Measurements from ENCODE around the gene CTDSPL2. TPM values are rescaled to one million over a fixed set of nuclear protein-coding genes. Genes with fewer than 3 reads are reported as not detected.

The CTDSPL2 gene
- total RNA-seq, 1 experiment from 2014 or later = 38.2 TPM

GRCh38 chr15:44458429-44458828, 31.0 kb downstream of the CTDSPL2 start:
- TF ChIP-seq, protein P1, sequence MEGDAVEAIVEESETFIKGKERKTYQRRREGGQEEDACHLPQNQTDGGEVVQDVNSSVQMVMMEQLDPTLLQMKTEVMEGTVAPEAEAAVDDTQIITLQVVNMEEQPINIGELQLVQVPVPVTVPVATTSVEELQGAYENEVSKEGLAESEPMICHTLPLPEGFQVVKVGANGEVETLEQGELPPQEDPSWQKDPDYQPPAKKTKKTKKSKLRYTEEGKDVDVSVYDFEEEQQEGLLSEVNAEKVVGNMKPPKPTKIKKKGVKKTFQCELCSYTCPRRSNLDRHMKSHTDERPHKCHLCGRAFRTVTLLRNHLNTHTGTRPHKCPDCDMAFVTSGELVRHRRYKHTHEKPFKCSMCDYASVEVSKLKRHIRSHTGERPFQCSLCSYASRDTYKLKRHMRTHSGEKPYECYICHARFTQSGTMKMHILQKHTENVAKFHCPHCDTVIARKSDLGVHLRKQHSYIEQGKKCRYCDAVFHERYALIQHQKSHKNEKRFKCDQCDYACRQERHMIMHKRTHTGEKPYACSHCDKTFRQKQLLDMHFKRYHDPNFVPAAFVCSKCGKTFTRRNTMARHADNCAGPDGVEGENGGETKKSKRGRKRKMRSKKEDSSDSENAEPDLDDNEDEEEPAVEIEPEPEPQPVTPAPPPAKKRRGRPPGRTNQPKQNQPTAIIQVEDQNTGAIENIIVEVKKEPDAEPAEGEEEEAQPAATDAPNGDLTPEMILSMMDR (IDR thresholded peaks at IDR 0.05; ENCODE audit: unreplicated experiment) = no peak
- ChIA-PET POLR2A (interaction anchor here (1.7 kb wide), 1 partner anchor 10 kb away, joined by 3 read pairs; no protein-coding TSS in a partner anchor), CTCF (no interaction called here)
- intact Hi-C loops (cut with micrococcal nuclease) = no loop called here
- no peak for DNase-seq (ENCODE audit: unreplicated experiment)
- Mint-ChIP-seq H3K9me3 (ENCODE audit: unreplicated experiment) (no peaks in the 10 kb centered on the region), H3K27me3 (ENCODE audit: insufficient read depth, unreplicated experiment) (no peaks in the 10 kb centered on the region), H3K27ac (ENCODE audit: low read depth, unreplicated experiment) (no peak overlapping the region), H3K4me1 (ENCODE audit: insufficient read depth, unreplicated experiment) (peaks cover 8% of the 10 kb centered on the region), H3K36me3 (ENCODE audit: insufficient read depth, unreplicated experiment) (peaks cover 33% of the 10 kb centered on the region), H3K4me3 (ENCODE audit: unreplicated experiment) (no peak overlapping the region)
- no TSS peak for BruUV-seq (replicated peaks)

DNA sequence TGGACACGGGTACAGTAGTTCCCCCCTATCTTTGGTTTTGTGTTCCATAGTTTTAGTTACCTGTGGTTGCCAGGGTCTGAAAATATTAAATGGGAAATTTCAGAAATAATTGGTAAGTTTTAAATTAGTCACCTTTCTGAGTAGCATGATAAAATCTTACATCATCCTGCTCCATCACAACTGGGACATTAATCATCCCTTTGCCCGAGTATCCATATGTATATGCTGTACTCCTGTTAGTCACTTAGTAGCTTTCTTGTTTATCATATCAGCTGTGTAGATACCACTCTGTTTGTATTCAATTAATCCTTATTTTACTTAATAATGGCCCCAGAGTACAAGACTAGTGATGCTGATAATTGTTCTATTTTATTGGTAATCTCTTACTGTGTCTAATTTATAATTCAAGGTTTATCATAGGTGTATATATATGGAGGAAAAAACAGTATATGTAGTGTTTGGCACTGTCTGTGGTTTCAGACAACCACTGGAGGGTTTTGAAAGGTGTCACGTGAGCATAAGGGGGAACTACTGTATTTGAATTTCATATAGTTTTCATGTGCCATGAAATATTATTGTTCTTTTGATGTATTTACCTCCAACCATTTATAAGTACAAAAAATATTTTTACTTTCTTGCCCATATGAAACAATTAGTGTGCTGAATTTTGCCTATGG, 41.4 kb downstream of the CTDSPL2 start:
- ChIA-PET POLR2A (interaction anchor here (0.7 to 1.8 kb wide), 7 partner anchors 10 to 510 kb away, joined by 3 to 7 read pairs (median 5); partner anchors contain the start of gene GOLM2), CTCF (interaction anchor here (0.7 to 1.1 kb wide), 4 partner anchors 13 to 563 kb away, joined by 3 to 4 read pairs (median 3); no protein-coding TSS in a partner anchor)
- Mint-ChIP-seq H3K9me3 (ENCODE audit: unreplicated experiment) (peaks cover 8% of the 10 kb centered on the region), H3K27ac (ENCODE audit: low read depth, unreplicated experiment) (peak overlapping the region; percentile 35), H3K36me3 (ENCODE audit: insufficient read depth, unreplicated experiment) (peaks cover 22% of the 10 kb centered on the region), H3K4me3 (ENCODE audit: unreplicated experiment) (no peak overlapping the region), H3K27me3 (ENCODE audit: insufficient read depth, unreplicated experiment) (no peaks in the 10 kb centered on the region), H3K4me1 (ENCODE audit: insufficient read depth, unreplicated experiment) (peaks cover 9% of the 10 kb centered on the region)
- DNase-seq (ENCODE audit: unreplicated experiment) = peak; percentile 59
- intact Hi-C loops (cut with micrococcal nuclease) = no loop called here
- TF ChIP-seq, protein P1 (IDR thresholded peaks at IDR 0.05; ENCODE audit: unreplicated experiment) = no peak
- BruUV-seq (replicated peaks) = TSS peak; percentile 94

- ChIA-PET CTCF (interaction anchor here (0.6 to 0.7 kb wide), 3 partner anchors 27 to 432 kb away, joined by 3 read pairs; no protein-coding TSS in a partner anchor), POLR2A (interaction anchor here (0.7 to 2.5 kb wide), 2 partner anchors 45 to 183 kb away, joined by 3 to 10 read pairs; partner anchors contain the start of genes CTDSPL2 and GOLM2)
- Mint-ChIP-seq H3K9me3 (ENCODE audit: unreplicated experiment) (peaks cover 8% of the 10 kb centered on the region), H3K27me3 (ENCODE audit: insufficient read depth, unreplicated experiment) (no peaks in the 10 kb centered on the region), H3K4me1 (ENCODE audit: insufficient read depth, unreplicated experiment) (peaks cover 9% of the 10 kb centered on the region), H3K4me3 (ENCODE audit: unreplicated experiment) (no peak overlapping the region), H3K36me3 (ENCODE audit: insufficient read depth, unreplicated experiment) (peaks cover 22% of the 10 kb centered on the region), H3K27ac (ENCODE audit: low read depth, unreplicated experiment) (no peak overlapping the region)
- BruUV-seq (replicated peaks) = no TSS peak
- TF ChIP-seq, protein P1 (IDR thresholded peaks at IDR 0.05; ENCODE audit: unreplicated experiment) = no peak
- DNase-seq (ENCODE audit: unreplicated experiment) = no peak
- intact Hi-C loops (cut with micrococcal nuclease) = no loop called here
These were observed 44.5 kb downstream of the CTDSPL2 start for GRCh38 chr15:44471885-44472455.

DNA sequence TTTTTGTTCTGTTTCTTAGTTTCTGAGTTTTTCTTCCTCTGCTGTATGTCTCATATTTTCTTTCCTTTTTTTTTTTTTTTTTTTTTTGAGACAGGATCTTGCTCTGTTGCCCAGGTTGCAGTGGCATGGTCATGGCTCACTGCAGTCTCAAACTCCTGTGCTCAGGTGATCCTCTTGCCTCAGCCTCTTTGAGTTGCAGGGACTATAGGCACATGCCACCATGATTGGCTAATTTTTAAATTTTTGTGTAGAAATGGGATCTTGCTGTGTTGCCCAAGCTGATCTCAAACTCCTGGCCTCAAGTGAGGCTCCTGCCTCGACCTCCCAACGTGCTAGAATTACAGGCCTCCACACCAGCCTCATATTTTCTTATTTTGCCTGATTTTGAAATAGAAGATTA, 51.9 kb downstream of the CTDSPL2 start:
- TF ChIP-seq, protein P1 (IDR thresholded peaks at IDR 0.05; ENCODE audit: unreplicated experiment) = no peak
- ChIA-PET CTCF (no interaction called here), POLR2A (interaction anchor here (0.6 to 2.0 kb wide), 2 partner anchors 10 to 56 kb away, joined by 4 to 6 read pairs; no protein-coding TSS in a partner anchor)
- Mint-ChIP-seq H3K4me3 (ENCODE audit: unreplicated experiment) (no peak overlapping the region), H3K27me3 (ENCODE audit: insufficient read depth, unreplicated experiment) (no peaks in the 10 kb centered on the region), H3K36me3 (ENCODE audit: insufficient read depth, unreplicated experiment) (peaks cover 19% of the 10 kb centered on the region), H3K9me3 (ENCODE audit: unreplicated experiment) (no peaks in the 10 kb centered on the region), H3K4me1 (ENCODE audit: insufficient read depth, unreplicated experiment) (no peaks in the 10 kb centered on the region), H3K27ac (ENCODE audit: low read depth, unreplicated experiment) (no peak overlapping the region)
- BruUV-seq (replicated peaks) = no TSS peak
- intact Hi-C loops (cut with micrococcal nuclease) = no loop called here
- no peak for DNase-seq (ENCODE audit: unreplicated experiment)
